B cell (primary cell): ENCODE data around the gene METTL9. TPM values are rescaled to one million over a fixed set of nuclear protein-coding genes. Genes with fewer than 3 reads are reported as not detected.
A peak's percentile ranks its signal among the peaks of the same experiment; 100 is the strongest.
"Not testable (repeated sequence)": the region's sequence is repeated elsewhere in the genome, so short reads cannot be mapped to it uniquely, and the experiment has no call there.

Experiments used
- ATAC-seq: fragments of 200-7000 bp; cut with Tn5 transposase; one replicate; pipeline ENCODE4 v1.10.0; 2021; ENCODE audit warnings: low read depth, mild to moderate bottlenecking, moderate number of reproducible peaks, moderate library complexity
- CTCF ChIA-PET: fragments of 350-600 bp; sonication (Branson Sonifier 250); formaldehyde crosslinking; loops from one replicate; lab custom pipeline; 2021; ENCODE audit warnings: antibody characterized with exemption, inconsistent platforms; lab: Charles Lee
- POLR2A ChIA-PET: fragments of 350-600 bp; sonication (Branson Sonifier 250); formaldehyde crosslinking; loops from one replicate; lab custom pipeline; 2021; ENCODE audit warnings: antibody characterized with exemption; lab: Charles Lee
- DNase-seq: peaks from one replicate; pipeline ENCODE4 v3.0.0; 2013
- H2AFZ ChIP-seq: 2 replicates; pipeline ENCODE4 v1.6.1; 2012; ENCODE audit warnings: mild to moderate bottlenecking, low read depth, low read length; ENCODE audit not compliant: insufficient read depth, poor library complexity, severe bottlenecking
- H3K27ac ChIP-seq, 2 donors: 1 replicate in 1 of 2; 2 replicates in 1 of 2; pipeline ENCODE4 v1.5.1; 2012 to 2013; ENCODE audit warnings: low read length in 2 of 2, mild to moderate bottlenecking in 2 of 2, moderate library complexity in 1 of 2
- H3K27me3 ChIP-seq, 4 experiments: fragments of 200-600 bp in 1 of 4; sonication (generic) in 1 of 4; replicated peaks in 1 of 4; 1 replicate in 2 of 4; 2 replicates in 2 of 4; pipeline versions ENCODE4 v1.6.1 to v1.7.0; 2013 to 2016; ENCODE audit warnings: low read length in 3 of 4, mild to moderate bottlenecking in 2 of 4, mixed read lengths in 1 of 4, moderate library complexity in 1 of 4; ENCODE audit not compliant: insufficient read depth in 4 of 4, control insufficient read depth in 3 of 4; ENCODE audit errors: control extremely low read depth in 1 of 4
- H3K36me3 ChIP-seq, 2 experiments: replicated peaks in 1 of 2; 1 replicate in 1 of 2; 2 replicates in 1 of 2; pipeline versions ENCODE4 v1.6.1 to v1.7.1; 2013; ENCODE audit warnings: low read length in 1 of 2; ENCODE audit not compliant: insufficient read depth in 2 of 2, control insufficient read depth in 1 of 2; ENCODE audit errors: control extremely low read depth in 1 of 2, extremely low read depth in 1 of 2
- H3K4me1 ChIP-seq, 2 donors: fragments of 200-600 bp in 1 of 2; sonication (generic) in 1 of 2; 1 replicate in 1 of 2; 2 replicates in 1 of 2; pipeline versions ENCODE4 v1.5.1 to v1.6.1; 2013 to 2017; ENCODE audit warnings: low read length in 2 of 2; ENCODE audit not compliant: control insufficient read depth in 2 of 2, insufficient read depth in 2 of 2
- H3K4me2 ChIP-seq: replicated peaks from 2 replicates; pipeline ENCODE3; 2012; ENCODE audit warnings: mild to moderate bottlenecking, low read depth, low read length; ENCODE audit not compliant: poor library complexity, severe bottlenecking
- H3K4me3 ChIP-seq, 5 experiments: fragments of 200-600 bp in 1 of 5; sonication (generic) in 1 of 5; 1 replicate in 3 of 5; 2 replicates in 2 of 5; pipeline versions ENCODE4 v1.5.1 to v1.7.0; 2011 to 2016; ENCODE audit warnings: low read length in 4 of 5, mild to moderate bottlenecking in 4 of 5, low read depth in 2 of 5, control low read depth in 1 of 5, moderate library complexity in 1 of 5; ENCODE audit not compliant: insufficient read depth in 1 of 5; ENCODE audit errors: control extremely low read depth in 1 of 5, extremely low read depth in 1 of 5
- H3K79me2 ChIP-seq: fragments of 200-600 bp; sonication (generic); one replicate; pipeline ENCODE4 v1.6.0; 2016; ENCODE audit warnings: low read length; ENCODE audit not compliant: control insufficient read depth, insufficient read depth
- H3K9ac ChIP-seq: fragments of 200-600 bp; sonication (generic); 2 replicates; pipeline ENCODE4 v1.6.1; 2017; ENCODE audit warnings: mild to moderate bottlenecking, low read length, moderate library complexity
- H3K9me3 ChIP-seq, 3 donors: one replicate each; pipeline versions ENCODE4 v1.6.1 to v1.7.1; 2013; ENCODE audit warnings: low read length in 2 of 3; ENCODE audit not compliant: control insufficient read depth in 2 of 3, insufficient read depth in 1 of 3; ENCODE audit errors: control extremely low read depth in 1 of 3
- H4K20me1 ChIP-seq: 2 replicates; pipeline ENCODE4 v1.6.0; 2012; ENCODE audit warnings: mild to moderate bottlenecking, low read length; ENCODE audit not compliant: insufficient read depth, control insufficient read depth, poor library complexity, severe bottlenecking
- H3K27ac Mint-ChIP-seq: one replicate; pipeline ENCODE4 v1.8.0; 2021; ENCODE audit warnings: mixed read lengths
- H3K27me3 Mint-ChIP-seq: one replicate; pipeline ENCODE4 v1.8.0; 2021; ENCODE audit warnings: mixed read lengths
- H3K4me1 Mint-ChIP-seq: one replicate; pipeline ENCODE4 v1.8.0; 2021; ENCODE audit warnings: mixed read lengths
- H3K4me3 Mint-ChIP-seq: one replicate; pipeline ENCODE4 v1.8.0; 2021; ENCODE audit warnings: mixed read lengths
- H3K9me3 Mint-ChIP-seq: one replicate; pipeline ENCODE4 v1.8.0; 2022; ENCODE audit warnings: mixed read lengths; ENCODE audit not compliant: insufficient read depth
- CTCF ChIP-seq: fragments of 200-600 bp; IDR thresholded peaks from one replicate; pipeline ENCODE4 v1.8.0; 2022; ENCODE audit warnings: antibody characterized with exemption, mild to moderate bottlenecking
- EZH2 ChIP-seq: IDR thresholded peaks from 2 replicates; pipeline ENCODE4 v1.6.1; 2012; ENCODE audit warnings: borderline replicate concordance, low read depth, mild to moderate bottlenecking, moderate library complexity, low read length; ENCODE audit not compliant: insufficient read depth, poor library complexity, severe bottlenecking
- WGBS: methylation state at CpG from one replicate; pipeline ENCODE4 v1.1.5; 2013; ENCODE audit warnings: missing lambda C conversion rate; ENCODE audit not compliant: insufficient coverage; 5-methylcytosine and 5-hydroxymethylcytosine counted together
- intact Hi-C: fragments of 100-400 bp; cut with micrococcal nuclease; formaldehyde crosslinking; loops from one replicate; pipeline ENCODE4 v1.10.0; 2022
- polyA plus RNA-seq: library from polyadenylated mRNA; depleted of rRNA; stranded (reverse); fragments of >200 nt; gene quantifications from 2 replicates; pipeline ENCODE4 v1.2.3, GENCODE V29; 2012
- total RNA-seq, 2 donors: library from RNA; stranded (reverse); fragments of 120-200 nt in 1 of 2; gene quantifications; 1 replicate in 1 of 2; 2 replicates in 1 of 2; pipeline versions ENCODE4 v1.2.3 to v1.2.4, GENCODE V29; 2013 to 2022

Gene METTL9
- total and polyA plus RNA-seq, 2 donors (not counting 1 experiment from before 2014, with no cell fraction given): 34.0 to 57.7 TPM

GRCh38 chr16:21554795-21555585 is 44.4 kb upstream of the METTL9 start:
- Histone ChIP-seq H4K20me1 (no peaks in the 10 kb centered on the region), H3K4me3 (peak overlapping the region in 4 of 5 experiments; percentile 15 to 46 (median 34)), H3K4me1 (peaks cover 27 to 34% of the 10 kb centered on the region in 2 donors), H3K27ac (peak overlapping the region; percentile 70 to 72), H2AFZ (peak overlapping the region; percentile 80), H3K27me3 (no peaks in the 10 kb centered on the region), H3K79me2 (peaks cover 10% of the 10 kb centered on the region), H3K9ac (peak overlapping the region; percentile 28), H3K4me2 (peak overlapping the region; percentile 77), H3K9me3 (peaks cover 0 to 5% (median 0%) of the 10 kb centered on the region in 3 donors), H3K36me3 (no peaks in the 10 kb centered on the region)
- 37% methylated on average over 41 of the region's 41 CpGs for WGBS
- ChIA-PET CTCF (interaction anchor here (0.7 to 3.6 kb wide), 6 partner anchors 10 to 1879 kb away, joined by 4 to 29 read pairs (median 5); no protein-coding TSS in a partner anchor), POLR2A (interaction anchor here (0.6 to 1.0 kb wide), 2 partner anchors 27 to 35 kb away, joined by 4 to 6 read pairs; no protein-coding TSS in a partner anchor)
- Mint-ChIP-seq H3K4me3 (peak overlapping the region; percentile 84), H3K27ac (peak overlapping the region; percentile 94), H3K27me3 (no peaks in the 10 kb centered on the region), H3K9me3 (no peaks in the 10 kb centered on the region), H3K4me1 (peaks cover 27% of the 10 kb centered on the region)
- DNase-seq: peak; percentile 100
- intact Hi-C loops: loop anchor here (1.0 to 10.0 kb wide), 8 partner anchors 250 to 1880 kb away; partner anchors contain the start of genes DCUN1D3, DNAH3, LDAF1 and LYRM1
- ATAC-seq: peak; percentile 98
- peak; percentile 100 for TF ChIP-seq CTCF
- TF ChIP-seq EZH2: no peak

GRCh38 chr16:21555621-21556020 is 43.8 kb upstream of the METTL9 start:
- peak overlapping the region; percentile 80 for H2AFZ ChIP-seq

GRCh38 chr16:21556026-21556595 is 43.3 kb upstream of the METTL9 start:
- H3K27me3 ChIP-seq, ATAC-seq, DNase-seq, H3K4me2 ChIP-seq, H3K9me3 ChIP-seq, H3K4me3 ChIP-seq, H3K36me3 ChIP-seq, H3K27me3 Mint-ChIP-seq, H4K20me1 ChIP-seq, H3K9me3 Mint-ChIP-seq, H3K4me3 Mint-ChIP-seq, H3K27ac ChIP-seq, H2AFZ ChIP-seq, H3K9ac ChIP-seq, H3K27ac Mint-ChIP-seq: not testable (repeated sequence)
- peaks cover 27 to 34% of the 10 kb centered on the region in 2 donors for H3K4me1 ChIP-seq
- WGBS: 98% methylated on average over 4 of the region's 4 CpGs
- POLR2A ChIA-PET: interaction anchor here (1.0 to 1.4 kb wide), 2 partner anchors 37 to 367 kb away, joined by 3 to 7 read pairs; no protein-coding TSS in a partner anchor
- CTCF ChIA-PET: interaction anchor here (0.9 to 3.6 kb wide), 6 partner anchors 9 to 1504 kb away, joined by 3 to 29 read pairs (median 5); no protein-coding TSS in a partner anchor
- intact Hi-C loops: loop anchor here (10.0 kb wide), 5 partner anchors 251 to 1879 kb away; partner anchors contain the start of genes DCUN1D3, DNAH3, LDAF1 and LYRM1
- peaks cover 27% of the 10 kb centered on the region for H3K4me1 Mint-ChIP-seq
- peaks cover 10% of the 10 kb centered on the region for H3K79me2 ChIP-seq

More at GRCh38 chr16:21555621-21556020, 43.8 kb upstream of the METTL9 start:
- H3K9me3 Mint-ChIP-seq, H3K27me3 ChIP-seq, H3K36me3 ChIP-seq, H3K9ac ChIP-seq, H4K20me1 ChIP-seq, H3K27ac ChIP-seq, H3K4me3 ChIP-seq, DNase-seq, H3K4me3 Mint-ChIP-seq, ATAC-seq, H3K4me2 ChIP-seq, H3K27me3 Mint-ChIP-seq, H3K9me3 ChIP-seq: not testable (repeated sequence)
- ChIA-PET CTCF (interaction anchor here (0.7 to 3.6 kb wide), 7 partner anchors 9 to 1878 kb away, joined by 3 to 29 read pairs (median 5); no protein-coding TSS in a partner anchor), POLR2A (interaction anchor here (0.6 to 1.4 kb wide), 3 partner anchors 27 to 367 kb away, joined by 3 to 7 read pairs (median 4); no protein-coding TSS in a partner anchor)
- H3K4me1 Mint-ChIP-seq: peaks cover 27% of the 10 kb centered on the region
- 96% methylated on average over 15 of the region's 15 CpGs for WGBS
- H3K79me2 ChIP-seq: peaks cover 10% of the 10 kb centered on the region
- peaks cover 27 to 34% of the 10 kb centered on the region in 2 donors for H3K4me1 ChIP-seq
- intact Hi-C loops: loop anchor here (2.0 to 10.0 kb wide), 6 partner anchors 251 to 1879 kb away; partner anchors contain the start of genes DCUN1D3, DNAH3, LDAF1 and LYRM1
- peak overlapping the region; percentile 46 for H3K27ac Mint-ChIP-seq
